Left forelimb (tissue), 1 donor: ENCODE data around the gene BICD1.

Experiments used
- DNase-seq: peaks from one replicate; pipeline ENCODE4 v3.0.0-alpha.2; 2018; ENCODE audit warnings: low spot score

The BICD1 gene

DNA sequence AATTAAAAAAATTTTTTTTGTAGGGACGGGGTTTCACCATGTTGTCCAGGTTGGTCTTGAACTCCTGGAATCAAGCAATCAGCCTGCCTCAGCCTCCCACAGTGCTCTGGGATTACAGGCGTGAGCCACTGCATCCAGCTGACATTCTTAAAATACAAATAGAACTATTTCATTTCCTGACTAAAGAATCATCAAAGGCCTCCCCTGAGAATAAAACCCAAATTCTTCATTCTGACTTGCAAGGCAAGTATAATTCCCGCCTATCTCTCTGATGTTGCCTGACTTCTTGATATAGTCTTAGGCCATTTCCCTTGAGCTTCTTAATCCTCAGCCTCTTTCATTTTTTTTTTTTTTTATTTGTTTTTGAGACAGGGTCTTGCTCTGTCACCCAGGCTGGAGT is 4.4 kb upstream of the BICD1 start:
- DNase-seq, result no peak

DNA sequence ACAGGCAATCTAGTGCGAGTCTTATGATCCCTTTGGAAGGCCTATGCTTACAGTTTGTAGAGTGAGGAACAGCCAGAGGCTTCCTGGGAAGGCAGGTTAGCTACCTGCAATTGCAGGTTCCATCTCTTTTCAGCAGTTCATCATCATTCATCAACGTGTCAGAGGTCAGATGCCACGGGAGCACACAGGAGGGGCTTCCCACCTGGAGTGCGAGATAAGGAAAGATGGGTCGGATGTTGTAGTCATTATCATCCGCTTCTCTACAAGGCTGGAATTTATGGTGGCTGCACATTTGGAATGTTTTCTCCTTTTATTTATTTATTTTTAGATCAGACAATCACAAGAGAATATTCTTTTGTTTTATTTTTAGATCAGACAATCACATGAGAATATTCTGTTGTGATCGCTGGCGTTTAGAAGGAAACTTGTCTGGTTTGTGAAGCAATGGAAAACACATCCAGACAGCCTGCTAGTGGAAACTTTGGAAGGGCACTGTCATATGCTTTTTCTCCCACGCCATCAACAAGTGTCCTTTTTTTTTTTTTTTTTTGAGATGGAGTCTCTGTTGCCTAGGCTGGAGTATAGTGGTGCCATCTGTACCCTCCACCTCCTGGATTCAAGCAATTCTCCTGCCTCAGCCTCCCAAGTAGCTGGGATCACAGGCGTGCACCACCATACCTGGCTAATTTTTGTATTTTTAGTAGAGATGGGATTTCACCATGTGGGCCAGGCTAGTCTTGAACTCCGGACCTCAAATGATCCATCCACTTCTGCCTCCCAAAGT is 1.9 kb upstream of the BICD1 start:
- DNase-seq, result no peak

DNA sequence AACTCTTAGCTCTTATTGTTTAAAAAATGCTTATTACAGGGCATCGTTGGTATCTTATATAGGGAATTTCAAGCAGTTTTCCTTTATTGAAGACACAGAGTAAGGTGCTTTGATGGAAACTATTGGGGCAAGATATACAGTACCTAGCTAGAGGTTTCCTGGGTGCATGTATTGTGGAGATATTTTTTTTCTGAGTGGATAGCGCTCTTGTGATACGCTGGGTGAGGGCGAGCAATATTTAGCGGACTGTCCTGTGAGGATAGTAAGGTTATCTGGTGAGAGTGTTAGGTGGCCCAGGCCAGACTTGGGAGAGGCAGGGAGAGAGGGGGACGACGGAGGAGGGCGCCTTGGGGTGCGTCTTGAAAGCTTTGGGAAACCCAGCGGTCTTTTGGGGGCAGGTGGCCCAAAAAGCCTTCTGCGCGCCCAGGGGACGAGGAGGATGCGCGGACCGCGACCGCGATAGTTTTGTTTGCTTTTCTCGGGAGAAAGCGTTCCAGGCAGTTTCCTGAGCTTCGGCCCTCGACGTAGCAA is 596 bp upstream of the BICD1 start:
- no peak for DNase-seq

DNA sequence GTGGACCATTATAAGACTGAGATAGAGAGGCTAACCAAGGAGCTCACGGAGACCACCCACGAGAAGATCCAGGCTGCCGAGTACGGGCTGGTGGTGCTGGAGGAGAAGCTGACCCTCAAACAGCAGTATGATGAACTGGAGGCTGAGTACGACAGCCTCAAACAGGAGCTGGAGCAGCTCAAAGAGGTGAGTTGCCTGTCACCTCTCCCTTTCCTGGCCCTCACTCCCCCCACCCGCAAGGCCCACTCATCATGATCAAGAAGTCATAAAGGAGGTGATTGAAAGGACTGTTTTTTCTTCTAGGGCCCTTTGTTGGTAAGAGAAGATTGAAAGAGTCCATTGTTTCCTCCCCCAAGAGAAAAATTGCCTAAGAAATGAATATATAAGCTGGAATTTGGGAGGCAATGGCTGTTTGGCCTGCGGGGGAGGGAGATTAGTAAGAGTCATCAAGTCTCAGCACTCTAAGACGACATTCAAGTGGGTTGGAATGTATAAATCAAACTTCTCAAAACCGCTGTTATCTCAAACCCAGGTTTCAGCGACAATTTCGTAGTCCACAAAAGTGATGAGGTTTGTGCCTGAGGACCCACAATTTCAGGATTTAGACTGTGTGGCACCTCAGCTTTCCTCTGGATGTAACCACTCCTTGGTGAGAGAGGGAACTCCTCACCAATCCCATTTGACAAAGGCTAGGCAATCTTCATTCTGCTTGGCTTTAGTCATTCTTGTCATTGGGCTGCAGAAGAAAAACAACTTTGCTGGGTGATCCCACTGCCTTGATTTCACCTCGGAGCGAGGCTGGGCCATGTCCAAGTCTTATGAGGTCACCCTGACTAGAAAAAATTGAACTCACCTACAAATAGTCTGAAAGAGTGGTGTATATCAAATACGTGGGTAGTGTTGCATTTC is 966 bp downstream of the BICD1 start:
- DNase-seq, result no peak

DNA sequence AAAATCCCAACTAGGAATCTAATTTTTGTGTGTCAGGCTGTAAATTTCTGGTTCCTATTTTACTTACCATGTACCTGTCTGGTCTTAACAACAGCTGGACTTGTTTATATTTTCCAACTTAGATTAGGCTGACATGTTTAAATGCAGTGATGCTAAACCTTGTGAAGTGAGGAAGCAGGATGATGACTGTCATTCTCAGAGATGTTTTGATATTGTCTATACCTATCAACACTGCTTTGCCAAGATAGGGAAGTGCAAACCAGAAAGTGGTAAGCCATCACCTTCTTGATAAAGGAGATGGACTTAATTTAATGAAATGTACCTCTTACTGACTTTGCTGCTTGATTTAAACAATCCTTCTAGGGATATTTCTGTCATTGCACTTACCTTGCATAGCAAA is 2.1 kb downstream of the BICD1 start:
- DNase-seq, result no peak

DNA sequence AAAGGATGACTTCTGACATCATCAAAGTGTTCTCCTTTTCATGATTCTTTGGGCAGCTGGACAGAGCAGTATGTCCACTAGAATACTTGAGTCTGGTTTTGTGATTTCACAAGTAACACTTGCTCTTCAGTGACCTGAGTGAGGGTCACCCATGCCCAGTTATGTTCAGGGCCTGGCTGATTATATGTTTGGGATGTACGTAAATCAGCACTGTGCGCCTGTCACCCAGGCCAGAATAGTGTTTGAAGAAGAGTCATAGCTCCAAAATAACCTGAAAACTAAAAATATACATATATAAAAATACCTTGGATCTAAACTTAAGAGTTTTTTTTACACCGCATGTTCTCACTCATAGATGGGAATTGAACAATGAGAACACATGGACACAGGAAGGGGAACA is 3.8 kb downstream of the BICD1 start:
- no peak for DNase-seq

DNA sequence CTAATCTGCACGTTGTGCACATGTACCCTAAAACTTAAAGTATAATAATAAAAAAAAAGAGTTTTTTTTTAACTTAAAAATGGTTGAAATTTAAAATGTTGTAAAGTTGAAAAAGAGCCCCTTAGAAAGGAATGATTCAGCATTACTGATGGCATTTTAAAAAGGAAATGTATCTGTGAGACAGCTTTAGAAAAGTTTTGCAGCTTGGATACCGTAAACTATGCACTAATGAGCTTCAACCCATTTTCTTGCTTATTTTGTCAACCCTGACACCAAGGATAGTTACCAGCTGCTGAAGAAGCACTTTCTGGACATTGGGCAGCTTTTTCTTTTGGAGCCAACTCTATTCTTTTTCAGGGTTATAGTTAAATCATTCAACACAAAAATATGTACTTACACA is 4.3 kb downstream of the BICD1 start:
- DNase-seq, result no peak

DNA sequence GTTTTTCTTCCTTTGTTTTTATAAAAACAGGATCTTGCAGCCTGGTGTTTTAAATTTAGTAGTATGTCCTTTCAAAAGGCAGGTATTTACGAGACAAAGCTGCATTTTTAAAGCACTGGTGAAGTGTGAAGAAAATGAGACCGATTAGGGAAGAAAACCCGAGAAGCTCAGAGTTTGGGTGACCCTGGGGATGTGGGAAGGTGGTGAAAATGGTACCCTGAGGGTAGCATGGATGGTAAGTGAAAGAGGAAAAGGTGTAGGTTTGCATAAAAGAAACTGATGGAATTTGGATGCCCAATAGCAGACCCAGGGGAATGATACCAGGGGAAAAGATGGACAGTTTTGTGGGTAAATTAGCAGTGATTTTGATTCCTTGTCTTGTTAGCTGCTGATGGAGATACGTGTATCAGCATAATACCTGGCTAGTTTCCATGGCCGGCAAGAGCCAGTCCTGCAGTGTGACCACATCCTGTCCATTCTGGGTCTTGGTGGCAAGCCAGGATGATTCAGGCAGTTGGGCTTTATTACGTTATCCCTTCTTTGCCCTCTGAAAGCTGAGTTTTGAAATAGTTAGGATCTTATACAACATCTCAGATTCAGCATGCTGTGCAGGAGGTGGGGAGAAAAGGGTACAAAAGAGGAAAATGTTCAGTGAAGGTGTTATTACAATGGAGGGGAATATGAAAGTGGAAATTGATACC is 8.9 kb downstream of the BICD1 start:
- no peak for DNase-seq

DNA sequence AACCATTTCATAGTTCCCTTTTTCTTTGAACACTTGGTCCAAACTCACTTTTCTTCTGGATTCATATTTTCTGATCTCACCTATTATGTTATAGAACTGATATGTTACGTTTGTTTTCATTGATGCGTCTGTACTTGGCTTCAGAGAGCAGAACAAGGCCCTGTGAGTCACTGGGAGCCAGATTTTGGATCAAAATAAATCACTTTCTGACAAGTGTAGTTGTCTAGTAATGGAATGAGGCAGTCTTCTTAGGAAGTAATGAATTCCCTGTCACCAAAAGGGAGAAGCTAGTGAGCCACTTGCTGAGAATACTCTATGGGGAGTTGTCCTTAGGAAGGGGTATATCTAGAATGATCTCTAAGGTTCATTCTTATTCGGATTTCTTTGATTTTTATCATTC is 10.2 kb downstream of the BICD1 start:
- DNase-seq, result no peak

DNA sequence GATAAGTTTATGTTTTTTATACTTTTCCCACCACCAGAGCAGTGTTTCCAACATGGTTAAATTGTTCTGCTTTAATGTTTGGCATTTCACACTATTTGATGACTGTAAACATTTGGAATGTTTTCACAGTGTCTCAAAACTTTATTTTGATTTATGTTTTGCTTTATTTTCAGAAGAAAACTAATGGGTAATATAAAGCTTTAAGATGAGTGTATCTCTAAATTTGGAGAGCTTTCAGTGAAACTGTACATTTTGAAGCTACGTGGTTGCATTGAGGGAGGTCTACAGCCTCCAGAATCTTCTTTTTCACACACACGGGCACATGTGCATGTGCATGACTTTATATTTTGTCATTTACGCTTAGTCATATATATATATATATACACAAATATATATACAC is 10.7 kb downstream of the BICD1 start:
- DNase-seq, result no peak

DNA sequence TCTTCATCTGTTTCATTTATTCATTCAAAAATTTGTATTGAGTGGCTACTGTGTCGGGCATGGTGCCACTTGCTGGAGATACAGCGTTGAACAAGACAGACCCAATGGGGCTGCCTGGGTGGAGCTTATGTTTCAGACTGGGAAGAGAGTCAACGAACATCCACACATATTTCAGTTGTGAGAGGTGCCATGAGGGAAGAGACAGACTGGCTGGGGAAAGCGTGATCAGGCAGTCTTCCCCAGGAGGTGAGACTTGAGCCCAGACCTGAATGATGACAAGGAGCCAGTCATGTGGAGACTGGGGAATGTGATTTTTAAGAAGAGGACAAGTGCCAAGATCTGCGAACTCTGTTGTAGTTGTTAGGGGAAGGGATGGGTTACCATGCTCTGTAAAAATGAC is 12.2 kb downstream of the BICD1 start:
- no peak for DNase-seq

DNA sequence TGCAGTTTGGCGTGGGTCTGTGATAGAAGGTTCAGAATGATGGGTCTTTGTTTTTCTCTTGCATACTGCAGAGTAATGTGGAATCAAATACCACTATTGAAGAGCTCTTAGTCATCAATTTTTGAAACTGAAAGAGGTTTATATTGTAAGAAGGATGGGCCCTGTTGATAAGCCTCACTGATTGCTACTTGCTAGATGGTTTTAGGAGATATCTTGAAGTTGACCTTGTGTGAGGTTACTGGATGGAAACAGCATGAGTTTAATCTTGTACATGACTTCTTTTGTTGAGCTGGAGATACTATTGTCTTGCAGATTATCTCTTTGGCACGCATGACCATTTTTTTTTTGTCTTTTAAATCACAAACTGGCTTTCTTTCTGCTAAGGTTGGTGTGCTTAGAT is 13.8 kb downstream of the BICD1 start:
- DNase-seq, result no peak

DNA sequence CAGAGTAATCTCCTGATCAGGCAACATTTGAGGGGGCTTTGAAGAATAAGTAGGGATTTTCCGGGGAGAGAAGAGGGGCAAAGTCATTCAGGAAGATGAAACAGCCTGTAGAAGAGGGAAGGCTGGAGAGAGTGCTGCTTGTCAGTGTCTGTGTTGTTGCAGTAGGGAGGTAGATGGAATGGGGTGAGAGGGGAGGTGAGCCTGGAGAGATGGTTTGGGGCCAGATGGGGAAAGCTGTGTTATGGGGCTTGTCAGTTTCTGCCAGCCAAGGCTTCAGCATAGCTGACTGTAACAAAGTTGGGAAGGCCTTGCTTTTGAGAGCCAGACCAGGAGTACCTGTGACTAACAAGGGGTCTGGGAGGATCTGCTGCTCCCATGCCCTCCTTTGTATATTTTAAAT is 18.0 kb downstream of the BICD1 start:
- DNase-seq, result no peak

DNA sequence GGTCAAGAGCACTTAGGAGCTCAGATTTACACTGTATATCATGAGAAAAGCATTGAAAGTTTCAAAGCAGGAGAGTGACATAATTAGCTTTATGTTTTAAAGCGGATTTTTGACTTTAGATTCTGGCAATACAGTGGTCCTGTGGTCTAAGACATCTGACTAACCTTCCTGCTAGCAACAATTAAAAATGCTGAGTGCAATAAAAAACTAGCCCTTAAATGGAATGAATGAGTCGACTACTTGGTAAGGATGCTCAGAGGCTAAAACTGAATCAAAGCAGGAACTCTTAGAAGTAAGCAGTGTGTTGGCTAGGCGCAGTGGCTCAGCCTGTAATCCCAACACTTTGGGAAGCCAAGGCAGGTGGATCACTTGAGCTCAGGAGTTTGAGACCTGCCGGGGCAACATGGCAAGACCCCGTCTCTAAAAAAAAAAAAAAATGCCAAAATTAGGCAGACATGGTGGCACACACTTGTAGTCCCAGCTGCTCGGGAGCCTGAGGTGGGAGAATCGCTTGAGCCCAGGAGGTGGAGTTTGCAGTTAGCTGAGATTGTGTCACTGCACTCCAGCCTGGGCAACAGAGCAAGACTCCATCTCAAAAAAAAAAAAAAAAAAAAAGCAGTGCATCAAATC is 18.9 kb downstream of the BICD1 start:
- no peak for DNase-seq

DNA sequence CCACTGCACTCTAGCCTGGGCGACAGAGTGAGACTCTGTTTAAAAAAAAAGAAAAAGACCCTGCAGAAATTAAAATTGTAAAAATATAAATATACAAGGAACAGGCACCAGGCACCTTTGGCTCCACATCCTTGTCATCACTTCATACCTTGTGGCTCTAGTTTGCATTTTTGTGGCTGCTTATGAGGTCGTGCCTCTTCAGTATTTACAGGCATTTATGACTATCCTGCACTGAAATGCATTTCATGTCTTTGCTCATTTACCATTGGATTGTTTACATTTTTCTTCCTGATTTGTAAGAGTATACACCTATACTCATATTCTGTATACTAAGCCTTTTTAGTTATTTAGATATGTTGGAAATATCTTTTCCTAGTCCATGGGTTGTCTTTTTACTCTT is 20.1 kb downstream of the BICD1 start:
- no peak for DNase-seq

DNA sequence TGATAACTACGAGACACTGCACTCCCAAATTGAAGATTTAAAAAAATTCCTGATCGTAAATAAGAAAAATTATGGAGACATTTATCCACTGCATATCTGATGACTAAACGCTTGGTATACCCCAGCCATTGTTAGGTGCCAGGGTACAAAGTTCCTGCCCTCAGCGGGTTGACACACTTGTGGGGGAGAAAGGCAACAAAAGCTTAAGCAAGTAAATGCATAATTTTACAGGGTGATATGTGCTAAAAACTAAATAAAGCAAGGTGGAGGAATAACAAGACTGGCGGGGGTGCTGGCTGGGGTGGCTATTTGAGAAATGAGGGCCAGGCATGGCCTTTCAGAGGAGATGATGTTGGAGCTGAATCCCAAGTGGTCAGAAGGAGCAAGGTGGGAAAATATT is 25.0 kb downstream of the BICD1 start:
- DNase-seq, result no peak

DNA sequence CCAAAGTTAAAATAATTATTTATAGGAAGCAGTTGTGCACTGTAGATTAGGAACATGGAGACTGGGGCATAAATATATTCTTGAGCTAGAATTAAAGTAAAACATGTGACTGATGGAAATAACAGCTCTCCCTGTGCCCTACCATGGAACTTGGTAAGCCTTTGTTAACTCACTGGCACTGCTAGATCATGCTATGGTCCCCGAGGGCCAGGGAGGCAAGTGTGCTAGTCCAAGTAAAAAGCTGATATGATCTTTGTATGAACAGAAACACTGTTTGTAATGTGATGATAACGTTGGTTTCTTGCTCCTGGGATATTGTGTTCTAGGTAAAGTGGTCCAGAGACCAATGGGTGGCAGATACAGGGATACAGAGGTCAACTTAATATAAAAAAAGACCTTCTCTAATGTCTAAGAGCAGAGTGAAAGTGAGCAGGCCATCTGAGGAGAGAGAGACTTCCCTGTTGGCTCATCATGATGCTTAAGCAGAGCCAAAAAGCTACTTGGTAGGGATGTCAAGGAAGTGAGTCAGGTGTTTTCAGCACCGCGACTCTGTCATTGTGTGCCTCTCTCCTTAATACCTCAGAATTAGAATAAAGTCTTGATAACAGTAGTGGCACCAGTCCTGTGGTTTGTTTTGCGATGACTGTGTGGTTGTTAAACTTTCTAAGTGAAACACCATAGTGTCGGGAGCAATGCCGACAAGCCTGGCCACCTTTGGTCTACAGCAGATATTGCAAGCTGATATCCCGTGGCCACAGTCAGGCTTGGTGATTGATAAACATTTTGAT is 27.6 kb downstream of the BICD1 start:
- DNase-seq, result no peak

DNA sequence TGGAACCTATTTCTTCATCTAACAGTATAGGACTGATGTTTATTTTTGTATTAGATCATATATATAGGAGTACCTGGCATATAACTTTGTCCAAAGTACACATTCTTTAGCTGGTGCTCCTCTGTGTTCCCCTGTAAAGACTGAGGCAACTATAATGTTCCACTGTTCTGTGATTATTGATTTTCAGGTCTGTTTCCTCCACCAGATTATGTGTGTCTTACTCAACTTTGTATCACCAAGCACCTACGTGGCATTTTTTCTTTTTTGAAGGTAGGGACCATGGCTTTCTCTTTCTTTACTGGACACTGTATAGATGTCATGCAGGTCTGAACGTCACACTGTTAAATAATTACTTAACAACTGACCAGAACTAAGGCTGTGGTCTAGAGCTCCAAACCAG is 29.3 kb downstream of the BICD1 start:
- DNase-seq, result no peak

DNA sequence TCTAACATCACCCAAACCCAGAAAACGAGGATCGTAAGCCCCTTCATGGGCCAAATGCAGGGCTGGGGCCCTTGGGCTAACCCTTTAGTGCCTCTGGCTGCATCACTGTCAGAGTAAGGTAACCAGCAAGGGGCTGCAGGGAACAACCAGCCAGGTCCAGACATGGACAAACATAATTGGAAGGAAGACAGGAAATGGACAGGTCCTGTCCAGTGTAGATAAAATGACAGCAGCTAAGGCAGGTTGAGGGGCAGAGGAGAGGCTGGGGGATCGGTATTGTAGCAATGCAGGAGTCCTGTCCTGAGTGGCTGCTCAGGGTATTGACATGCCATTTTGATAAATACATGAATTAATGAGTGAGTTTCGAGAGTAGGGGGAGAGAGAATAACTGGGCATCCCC is 29.8 kb downstream of the BICD1 start:
- DNase-seq, result no peak

DNA sequence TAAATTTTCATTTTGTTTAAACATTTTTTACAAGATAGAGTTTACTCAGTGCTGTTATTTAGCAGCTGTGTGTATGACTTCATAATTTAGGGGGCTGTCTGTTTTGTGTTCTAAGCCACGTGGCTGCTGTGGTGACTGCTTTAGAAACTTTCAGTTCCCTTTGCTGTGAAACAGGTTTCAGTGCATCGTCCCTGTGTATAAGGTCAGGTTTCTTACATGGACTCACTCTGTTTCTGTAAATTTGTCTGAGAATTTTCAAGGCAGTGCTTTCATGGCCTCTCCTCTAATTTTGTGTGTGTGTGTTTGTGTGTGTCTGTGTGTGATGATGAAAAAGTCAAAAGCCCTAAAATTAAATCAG is 32.4 kb downstream of the BICD1 start:
- no peak for DNase-seq

DNA sequence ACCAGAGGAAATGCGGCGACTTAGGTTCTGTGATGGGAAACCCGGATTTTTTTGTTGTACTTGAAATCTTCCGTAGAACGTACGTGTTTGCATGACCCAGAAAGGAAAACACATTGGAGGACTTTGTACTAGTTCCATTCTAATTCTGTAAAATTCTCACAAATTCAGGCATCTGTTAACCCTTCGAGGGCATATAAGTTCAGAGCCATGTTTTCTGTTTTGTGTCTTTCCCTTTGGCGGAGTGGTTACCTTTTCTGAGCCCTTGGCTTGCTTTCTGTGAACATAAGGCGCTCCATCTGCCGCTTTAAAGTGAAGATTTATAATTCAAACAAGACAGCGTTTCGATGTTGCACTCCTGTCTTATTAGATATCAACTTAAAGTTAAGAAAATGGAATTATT is 34.2 kb downstream of the BICD1 start:
- no peak for DNase-seq
